B cell (primary cell): ENCODE results near the gene TMEM185B. TPM values are rescaled to one million over a fixed set of nuclear protein-coding genes. Genes with fewer than 3 reads are reported as not detected.

ENCODE experiments used
- ATAC-seq: fragments of 200-7000 bp; cut with Tn5 transposase; one replicate; pipeline ENCODE4 v1.10.0; 2021; ENCODE audit warnings: low read depth, mild to moderate bottlenecking, moderate number of reproducible peaks, moderate library complexity
- CTCF ChIA-PET: fragments of 350-600 bp; sonication (Branson Sonifier 250); formaldehyde crosslinking; loops from one replicate; lab custom pipeline; 2021; ENCODE audit warnings: antibody characterized with exemption, inconsistent platforms; lab: Charles Lee
- POLR2A ChIA-PET: fragments of 350-600 bp; sonication (Branson Sonifier 250); formaldehyde crosslinking; loops from one replicate; lab custom pipeline; 2021; ENCODE audit warnings: antibody characterized with exemption; lab: Charles Lee
- DNase-seq: peaks from one replicate; pipeline ENCODE4 v3.0.0; 2013
- H2AFZ ChIP-seq: 2 replicates; pipeline ENCODE4 v1.6.1; 2012; ENCODE audit warnings: mild to moderate bottlenecking, low read depth, low read length; ENCODE audit not compliant: insufficient read depth, poor library complexity, severe bottlenecking
- H3K27ac ChIP-seq, 2 donors: 1 replicate in 1 of 2; 2 replicates in 1 of 2; pipeline ENCODE4 v1.5.1; 2012 to 2013; ENCODE audit warnings: low read length in 2 of 2, mild to moderate bottlenecking in 2 of 2, moderate library complexity in 1 of 2
- H3K27me3 ChIP-seq, 4 experiments: fragments of 200-600 bp in 1 of 4; sonication (generic) in 1 of 4; replicated peaks in 1 of 4; 1 replicate in 2 of 4; 2 replicates in 2 of 4; pipeline versions ENCODE4 v1.6.1 to v1.7.0; 2013 to 2016; ENCODE audit warnings: low read length in 3 of 4, mild to moderate bottlenecking in 2 of 4, mixed read lengths in 1 of 4, moderate library complexity in 1 of 4; ENCODE audit not compliant: insufficient read depth in 4 of 4, control insufficient read depth in 3 of 4; ENCODE audit errors: control extremely low read depth in 1 of 4
- H3K36me3 ChIP-seq, 2 experiments: replicated peaks in 1 of 2; 1 replicate in 1 of 2; 2 replicates in 1 of 2; pipeline versions ENCODE4 v1.6.1 to v1.7.1; 2013; ENCODE audit warnings: low read length in 1 of 2; ENCODE audit not compliant: insufficient read depth in 2 of 2, control insufficient read depth in 1 of 2; ENCODE audit errors: control extremely low read depth in 1 of 2, extremely low read depth in 1 of 2
- H3K4me1 ChIP-seq, 2 donors: fragments of 200-600 bp in 1 of 2; sonication (generic) in 1 of 2; 1 replicate in 1 of 2; 2 replicates in 1 of 2; pipeline versions ENCODE4 v1.5.1 to v1.6.1; 2013 to 2017; ENCODE audit warnings: low read length in 2 of 2; ENCODE audit not compliant: control insufficient read depth in 2 of 2, insufficient read depth in 2 of 2
- H3K4me2 ChIP-seq: replicated peaks from 2 replicates; pipeline ENCODE3; 2012; ENCODE audit warnings: mild to moderate bottlenecking, low read depth, low read length; ENCODE audit not compliant: poor library complexity, severe bottlenecking
- H3K4me3 ChIP-seq, 5 experiments: fragments of 200-600 bp in 1 of 5; sonication (generic) in 1 of 5; 1 replicate in 3 of 5; 2 replicates in 2 of 5; pipeline versions ENCODE4 v1.5.1 to v1.7.0; 2011 to 2016; ENCODE audit warnings: low read length in 4 of 5, mild to moderate bottlenecking in 4 of 5, low read depth in 2 of 5, control low read depth in 1 of 5, moderate library complexity in 1 of 5; ENCODE audit not compliant: insufficient read depth in 1 of 5; ENCODE audit errors: control extremely low read depth in 1 of 5, extremely low read depth in 1 of 5
- H3K79me2 ChIP-seq: fragments of 200-600 bp; sonication (generic); one replicate; pipeline ENCODE4 v1.6.0; 2016; ENCODE audit warnings: low read length; ENCODE audit not compliant: control insufficient read depth, insufficient read depth
- H3K9ac ChIP-seq: fragments of 200-600 bp; sonication (generic); 2 replicates; pipeline ENCODE4 v1.6.1; 2017; ENCODE audit warnings: mild to moderate bottlenecking, low read length, moderate library complexity
- H3K9me3 ChIP-seq, 3 donors: one replicate each; pipeline versions ENCODE4 v1.6.1 to v1.7.1; 2013; ENCODE audit warnings: low read length in 2 of 3; ENCODE audit not compliant: control insufficient read depth in 2 of 3, insufficient read depth in 1 of 3; ENCODE audit errors: control extremely low read depth in 1 of 3
- H4K20me1 ChIP-seq: 2 replicates; pipeline ENCODE4 v1.6.0; 2012; ENCODE audit warnings: mild to moderate bottlenecking, low read length; ENCODE audit not compliant: insufficient read depth, control insufficient read depth, poor library complexity, severe bottlenecking
- H3K27ac Mint-ChIP-seq: one replicate; pipeline ENCODE4 v1.8.0; 2021; ENCODE audit warnings: mixed read lengths
- H3K27me3 Mint-ChIP-seq: one replicate; pipeline ENCODE4 v1.8.0; 2021; ENCODE audit warnings: mixed read lengths
- H3K4me1 Mint-ChIP-seq: one replicate; pipeline ENCODE4 v1.8.0; 2021; ENCODE audit warnings: mixed read lengths
- H3K4me3 Mint-ChIP-seq: one replicate; pipeline ENCODE4 v1.8.0; 2021; ENCODE audit warnings: mixed read lengths
- H3K9me3 Mint-ChIP-seq: one replicate; pipeline ENCODE4 v1.8.0; 2022; ENCODE audit warnings: mixed read lengths; ENCODE audit not compliant: insufficient read depth
- CTCF ChIP-seq: fragments of 200-600 bp; IDR thresholded peaks from one replicate; pipeline ENCODE4 v1.8.0; 2022; ENCODE audit warnings: antibody characterized with exemption, mild to moderate bottlenecking
- EZH2 ChIP-seq: IDR thresholded peaks from 2 replicates; pipeline ENCODE4 v1.6.1; 2012; ENCODE audit warnings: borderline replicate concordance, low read depth, mild to moderate bottlenecking, moderate library complexity, low read length; ENCODE audit not compliant: insufficient read depth, poor library complexity, severe bottlenecking
- WGBS: methylation state at CpG from one replicate; pipeline ENCODE4 v1.1.5; 2013; ENCODE audit warnings: missing lambda C conversion rate; ENCODE audit not compliant: insufficient coverage; 5-methylcytosine and 5-hydroxymethylcytosine counted together
- intact Hi-C: fragments of 100-400 bp; cut with micrococcal nuclease; formaldehyde crosslinking; loops from one replicate; pipeline ENCODE4 v1.10.0; 2022
- polyA plus RNA-seq: library from polyadenylated mRNA; depleted of rRNA; stranded (reverse); fragments of >200 nt; gene quantifications from 2 replicates; pipeline ENCODE4 v1.2.3, GENCODE V29; 2012
- total RNA-seq, 2 donors: library from RNA; stranded (reverse); fragments of 120-200 nt in 1 of 2; gene quantifications; 1 replicate in 1 of 2; 2 replicates in 1 of 2; pipeline versions ENCODE4 v1.2.3 to v1.2.4, GENCODE V29; 2013 to 2022

TMEM185B gene
- total and polyA plus RNA-seq, 2 donors (not counting 1 experiment from before 2014, with no cell fraction given), result 29.6 to 36.4 TPM

GRCh38 chr2:120224256-120224655 lies 1.1 kb upstream of the TMEM185B start:
- ChIA-PET POLR2A (interaction anchor here (1.5 kb wide), 1 partner anchor 28 kb away, joined by 16 read pairs; the partner anchor contains the start of gene RALB), CTCF (interaction anchor here (1.9 kb wide), 1 partner anchor 28 kb away, joined by 8 read pairs; the partner anchor contains the start of gene RALB)
- H3K9me3 Mint-ChIP-seq, result no peaks in the 10 kb centered on the region
- H3K4me3 ChIP-seq, result peak overlapping the region; percentile 68 to 83 (median 71)
- peaks cover 31% of the 10 kb centered on the region for H3K79me2 ChIP-seq
- H4K20me1 ChIP-seq, result peaks cover 8% of the 10 kb centered on the region
- peaks cover 54% of the 10 kb centered on the region for H3K4me1 Mint-ChIP-seq
- peaks cover 25 to 31% of the 10 kb centered on the region in 2 donors for H3K4me1 ChIP-seq
- DNase-seq (no peak), ATAC-seq (no peak)
- TF ChIP-seq EZH2, result no peak
- TF ChIP-seq CTCF, result no peak
- peak overlapping the region; percentile 85 for H3K9ac ChIP-seq
- H3K9me3 ChIP-seq, result peaks cover 0 to 9% (median 2%) of the 10 kb centered on the region in 3 donors
- intact Hi-C loops, result loop anchor here (5.0 kb wide), 1 partner anchor 857 kb away; the partner anchor contains the start of genes C2orf76 and DBI
- H3K4me2 ChIP-seq, result peak overlapping the region; percentile 81
- H3K27ac Mint-ChIP-seq, result peak overlapping the region; percentile 95
- H3K4me3 Mint-ChIP-seq, result peak overlapping the region; percentile 89
- 93% methylated on average over 12 of the region's 13 CpGs for WGBS
- H3K27me3 ChIP-seq, result no peaks in the 10 kb centered on the region
- no peaks in the 10 kb centered on the region for H3K27me3 Mint-ChIP-seq
- H3K27ac ChIP-seq, result peak overlapping the region in 1 of 2 donors; percentile 93
- no peak overlapping the region for H2AFZ ChIP-seq
- peaks cover 1 to 8% of the 10 kb centered on the region in 2 experiments for H3K36me3 ChIP-seq
